HepG2 (cell line): ENCODE data around the gene TBC1D10B. TPM values are rescaled to one million over a fixed set of nuclear protein-coding genes. Genes with fewer than 3 reads are reported as not detected.

ENCODE experiments used
- ATF7 ChIP-seq, 2 experiments: fragments of 450-650 bp in 1 of 2; sonication (generic) in 1 of 2; formaldehyde crosslinking in 1 of 2; IDR thresholded peaks; 2 replicates each; pipeline versions ENCODE4 v1.4.0 to v1.6.1; 2016 to 2020; ENCODE audit warnings: antibody characterized with exemption in 1 of 2, mild to moderate bottlenecking in 1 of 2, missing genetic modification reagents in 1 of 2
- IKZF4 ChIP-seq: sonication (generic); formaldehyde crosslinking; IDR thresholded peaks from 2 replicates; pipeline ENCODE4 v1.5.1; 2020; ENCODE audit warnings: borderline replicate concordance, mild to moderate bottlenecking, low read depth, missing genetic modification reagents; ENCODE audit errors: not compliant biosample characterization
- KAT7 ChIP-seq: IDR thresholded peaks from 2 replicates; pipeline ENCODE4 v1.6.1; 2018; ENCODE audit warnings: borderline replicate concordance, missing compliant biosample characterization
- KLF9 ChIP-seq: IDR thresholded peaks from 2 replicates; pipeline ENCODE4 v1.6.1; 2016; ENCODE audit warnings: low read depth
- NFATC3 ChIP-seq: sonication (generic); formaldehyde crosslinking; IDR thresholded peaks from 2 replicates; pipeline ENCODE4 v1.5.1; 2020; ENCODE audit warnings: mild to moderate bottlenecking, missing genetic modification reagents
- SIX1 ChIP-seq: sonication (generic); formaldehyde crosslinking; IDR thresholded peaks from 2 replicates; pipeline ENCODE4 v1.4.0; 2020; ENCODE audit warnings: missing genetic modification reagents, borderline replicate concordance
- ZFP37 ChIP-seq: sonication (generic); formaldehyde crosslinking; IDR thresholded peaks from 2 replicates; pipeline ENCODE4 v1.4.0; 2020; ENCODE audit warnings: missing genetic modification reagents, borderline replicate concordance
- ZNF3 ChIP-seq: IDR thresholded peaks from 2 replicates; pipeline ENCODE4 v1.7.0; 2017; ENCODE audit warnings: inconsistent platforms
- ZNF496 ChIP-seq: sonication (generic); formaldehyde crosslinking; IDR thresholded peaks from 2 replicates; pipeline ENCODE4 v1.8.1; 2023; ENCODE audit warnings: mild to moderate bottlenecking, moderate library complexity, missing genetic modification reagents; ENCODE audit not compliant: insufficient replicate concordance
- ZNF556 ChIP-seq: sonication (generic); formaldehyde crosslinking; IDR thresholded peaks from 2 replicates; pipeline ENCODE4 v1.4.0; 2020; ENCODE audit warnings: mild to moderate bottlenecking, missing genetic modification reagents, borderline replicate concordance
- ZNF577 ChIP-seq: sonication (generic); formaldehyde crosslinking; IDR thresholded peaks from 2 replicates; pipeline ENCODE4 v1.4.0; 2020; ENCODE audit warnings: mild to moderate bottlenecking, low read depth, missing genetic modification reagents, borderline replicate concordance
- polyA plus RNA-seq, 8 experiments: library from polyadenylated mRNA; depleted of rRNA in 3 of 8; stranded (reverse) in 7 of 8; unstranded in 1 of 8; fragments of >200 nt; fragmentation: Illumina TruSeq in 4 of 8; extraction: Trizol in 4 of 8; gene quantifications; 2 replicates each; pipeline versions ENCODE4 v1.2.1 to v1.2.3, GENCODE V29; 2011 to 2016; ENCODE audit warnings: low read depth in 4 of 8, missing spikeins in 1 of 8, mixed read lengths in 1 of 8; ENCODE audit not compliant: insufficient read depth in 1 of 8
- total RNA-seq, 5 experiments: library from RNA; depleted of rRNA; stranded (reverse); fragments of >200 nt; fragmentation: Illumina TruSeq; extraction: Trizol; gene quantifications; 2 replicates each; pipeline ENCODE4 v1.2.3, GENCODE V29; 2016; ENCODE audit warnings: low read depth in 1 of 5
- TF ChIP-seq, protein P1 (sequence below): conservative IDR thresholded peaks from 2 replicates; pipeline ENCODE4 v1.6.1; 2018; ENCODE audit warnings: missing genetic modification reagents
- TF ChIP-seq, protein P2 (sequence below): sonication (generic); formaldehyde crosslinking; IDR thresholded peaks from 2 replicates; pipeline ENCODE4 v1.5.0; 2020; ENCODE audit warnings: mild to moderate bottlenecking, missing genetic modification reagents
- TF ChIP-seq, protein P3 (sequence below): sonication (generic); formaldehyde crosslinking; IDR thresholded peaks from 2 replicates; pipeline ENCODE4 v1.4.0; 2020; ENCODE audit warnings: missing genetic modification reagents
- TF ChIP-seq, protein P4 (sequence below): sonication (generic); formaldehyde crosslinking; IDR thresholded peaks from 2 replicates; pipeline ENCODE4 v1.8.0; 2022; ENCODE audit warnings: mild to moderate bottlenecking, missing genetic modification reagents; ENCODE audit not compliant: insufficient replicate concordance
- TF ChIP-seq, protein P5 (sequence below): sonication (generic); formaldehyde crosslinking; IDR thresholded peaks from 2 replicates; pipeline ENCODE4 v1.4.0; 2020; ENCODE audit warnings: missing genetic modification reagents

The TBC1D10B gene
- total and polyA plus RNA-seq, 2 of the 13 experiments (the other 11 are each of a cell fraction or from before 2014, with no cell fraction given): 15.7 to 24.8 TPM

DNA sequence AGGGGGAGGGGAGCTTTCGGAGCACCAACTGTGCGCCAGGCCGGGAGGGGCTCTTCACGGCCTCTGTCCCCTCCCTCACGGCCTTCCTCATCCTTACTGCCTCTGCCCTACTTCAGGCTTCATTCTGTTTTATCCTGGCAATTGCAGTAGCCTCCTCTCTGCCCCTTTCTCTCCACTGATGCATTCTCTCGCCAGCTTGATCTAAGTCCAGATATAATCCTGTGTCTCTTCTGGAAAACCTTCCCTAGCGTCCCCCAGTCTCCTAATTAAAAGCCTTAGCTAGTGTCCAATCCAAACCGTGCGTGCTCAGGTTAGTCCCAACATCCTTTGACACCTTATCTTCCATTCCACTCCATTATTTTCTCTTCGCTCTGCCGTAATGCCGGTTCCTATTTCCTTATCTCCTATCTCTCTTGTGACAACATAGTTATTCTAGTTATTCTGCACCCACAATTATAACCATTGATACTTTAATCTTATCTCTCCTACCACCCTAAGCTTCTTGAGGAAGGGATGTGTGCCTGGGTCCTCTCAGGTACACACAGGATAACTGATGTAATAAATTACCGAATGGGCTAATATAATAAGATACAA, 25.8 kb upstream of the TBC1D10B start (continued):
- TF ChIP-seq KLF9 (CRISPR knock-in tag) (0 out of 2 replicates have a peak, but pooled peaks have one; percentile 15), ZNF556 (CRISPR knock-in tag) (0 out of 2 replicates have a peak, but pooled peaks have one; percentile 11), ZNF3 (CRISPR knock-in tag) (no peak), ATF7 (IDR thresholded peaks at IDR 0.05) (no peak), ATF7 (CRISPR knock-in tag; IDR thresholded peaks at IDR 0.05) (no peak), SIX1 (CRISPR knock-in tag) (no peak), ZNF496 (CRISPR knock-in tag) (no peak), ZFP37 (CRISPR knock-in tag) (0 out of 2 replicates have a peak, but pooled peaks have one; percentile 50), IKZF4 (CRISPR knock-in tag) (no peak), NFATC3 (CRISPR knock-in tag) (peak; percentile 76; the same call in 1 of the 2 replicates), ZNF577 (CRISPR knock-in tag) (no peak), KAT7 (CRISPR knock-in tag) (0 out of 2 replicates have a peak, but pooled peaks have one; percentile 15)
- TF ChIP-seq, protein P1, sequence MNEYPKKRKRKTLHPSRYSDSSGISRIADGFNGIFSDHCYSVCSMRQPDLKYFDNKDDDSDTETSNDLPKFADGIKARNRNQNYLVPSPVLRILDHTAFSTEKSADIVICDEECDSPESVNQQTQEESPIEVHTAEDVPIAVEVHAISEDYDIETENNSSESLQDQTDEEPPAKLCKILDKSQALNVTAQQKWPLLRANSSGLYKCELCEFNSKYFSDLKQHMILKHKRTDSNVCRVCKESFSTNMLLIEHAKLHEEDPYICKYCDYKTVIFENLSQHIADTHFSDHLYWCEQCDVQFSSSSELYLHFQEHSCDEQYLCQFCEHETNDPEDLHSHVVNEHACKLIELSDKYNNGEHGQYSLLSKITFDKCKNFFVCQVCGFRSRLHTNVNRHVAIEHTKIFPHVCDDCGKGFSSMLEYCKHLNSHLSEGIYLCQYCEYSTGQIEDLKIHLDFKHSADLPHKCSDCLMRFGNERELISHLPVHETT (CRISPR knock-in tag): no peak
- TF ChIP-seq, protein P2, sequence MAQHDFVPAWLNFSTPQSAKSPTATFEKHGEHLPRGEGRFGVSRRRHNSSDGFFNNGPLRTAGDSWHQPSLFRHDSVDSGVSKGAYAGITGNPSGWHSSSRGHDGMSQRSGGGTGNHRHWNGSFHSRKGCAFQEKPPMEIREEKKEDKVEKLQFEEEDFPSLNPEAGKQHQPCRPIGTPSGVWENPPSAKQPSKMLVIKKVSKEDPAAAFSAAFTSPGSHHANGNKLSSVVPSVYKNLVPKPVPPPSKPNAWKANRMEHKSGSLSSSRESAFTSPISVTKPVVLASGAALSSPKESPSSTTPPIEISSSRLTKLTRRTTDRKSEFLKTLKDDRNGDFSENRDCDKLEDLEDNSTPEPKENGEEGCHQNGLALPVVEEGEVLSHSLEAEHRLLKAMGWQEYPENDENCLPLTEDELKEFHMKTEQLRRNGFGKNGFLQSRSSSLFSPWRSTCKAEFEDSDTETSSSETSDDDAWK: no peak
- TF ChIP-seq, protein P3, sequence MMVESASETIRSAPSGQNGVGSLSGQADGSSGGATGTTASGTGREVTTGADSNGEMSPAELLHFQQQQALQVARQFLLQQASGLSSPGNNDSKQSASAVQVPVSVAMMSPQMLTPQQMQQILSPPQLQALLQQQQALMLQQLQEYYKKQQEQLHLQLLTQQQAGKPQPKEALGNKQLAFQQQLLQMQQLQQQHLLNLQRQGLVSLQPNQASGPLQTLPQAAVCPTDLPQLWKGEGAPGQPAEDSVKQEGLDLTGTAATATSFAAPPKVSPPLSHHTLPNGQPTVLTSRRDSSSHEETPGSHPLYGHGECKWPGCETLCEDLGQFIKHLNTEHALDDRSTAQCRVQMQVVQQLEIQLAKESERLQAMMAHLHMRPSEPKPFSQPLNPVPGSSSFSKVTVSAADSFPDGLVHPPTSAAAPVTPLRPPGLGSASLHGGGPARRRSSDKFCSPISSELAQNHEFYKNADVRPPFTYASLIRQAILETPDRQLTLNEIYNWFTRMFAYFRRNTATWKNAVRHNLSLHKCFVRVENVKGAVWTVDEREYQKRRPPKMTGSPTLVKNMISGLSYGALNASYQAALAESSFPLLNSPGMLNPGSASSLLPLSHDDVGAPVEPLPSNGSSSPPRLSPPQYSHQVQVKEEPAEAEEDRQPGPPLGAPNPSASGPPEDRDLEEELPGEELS (CRISPR knock-in tag): 0 out of 2 replicates have a peak, but pooled peaks have one; percentile 15
- TF ChIP-seq, protein P4, sequence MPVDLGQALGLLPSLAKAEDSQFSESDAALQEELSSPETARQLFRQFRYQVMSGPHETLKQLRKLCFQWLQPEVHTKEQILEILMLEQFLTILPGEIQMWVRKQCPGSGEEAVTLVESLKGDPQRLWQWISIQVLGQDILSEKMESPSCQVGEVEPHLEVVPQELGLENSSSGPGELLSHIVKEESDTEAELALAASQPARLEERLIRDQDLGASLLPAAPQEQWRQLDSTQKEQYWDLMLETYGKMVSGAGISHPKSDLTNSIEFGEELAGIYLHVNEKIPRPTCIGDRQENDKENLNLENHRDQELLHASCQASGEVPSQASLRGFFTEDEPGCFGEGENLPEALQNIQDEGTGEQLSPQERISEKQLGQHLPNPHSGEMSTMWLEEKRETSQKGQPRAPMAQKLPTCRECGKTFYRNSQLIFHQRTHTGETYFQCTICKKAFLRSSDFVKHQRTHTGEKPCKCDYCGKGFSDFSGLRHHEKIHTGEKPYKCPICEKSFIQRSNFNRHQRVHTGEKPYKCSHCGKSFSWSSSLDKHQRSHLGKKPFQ (CRISPR knock-in tag): peak; percentile 2
- TF ChIP-seq, protein P5, sequence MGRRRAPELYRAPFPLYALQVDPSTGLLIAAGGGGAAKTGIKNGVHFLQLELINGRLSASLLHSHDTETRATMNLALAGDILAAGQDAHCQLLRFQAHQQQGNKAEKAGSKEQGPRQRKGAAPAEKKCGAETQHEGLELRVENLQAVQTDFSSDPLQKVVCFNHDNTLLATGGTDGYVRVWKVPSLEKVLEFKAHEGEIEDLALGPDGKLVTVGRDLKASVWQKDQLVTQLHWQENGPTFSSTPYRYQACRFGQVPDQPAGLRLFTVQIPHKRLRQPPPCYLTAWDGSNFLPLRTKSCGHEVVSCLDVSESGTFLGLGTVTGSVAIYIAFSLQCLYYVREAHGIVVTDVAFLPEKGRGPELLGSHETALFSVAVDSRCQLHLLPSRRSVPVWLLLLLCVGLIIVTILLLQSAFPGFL: no peak
